22Rv1 (cell line): ENCODE results near the gene SCFD2.

Experiments
- CTCF ChIP-seq: fragments of 450-650 bp; IDR thresholded peaks from 2 replicates; pipeline ENCODE4 v1.5.1; 2017; ENCODE audit warnings: mild to moderate bottlenecking
- ZFX ChIP-seq: fragments of 450-650 bp; IDR thresholded peaks from 2 replicates; pipeline ENCODE4 v1.6.1; 2017; ENCODE audit warnings: antibody characterized with exemption, borderline replicate concordance

GRCh38 chr4:53228036-53228435, 137.8 kb downstream of the SCFD2 start:
- no peak for TF ChIP-seq CTCF
- no peak for TF ChIP-seq ZFX
